ENCODE measurements around the gene THAP12. TPM values are rescaled to one million over a fixed set of nuclear protein-coding genes. Genes with fewer than 3 reads are reported as not detected.

Gene THAP12
- total RNA-seq, 1 experiment from 2014 or later = 27.6 TPM

GRCh38 chr11:76380977-76381719 lies at the start of gene THAP12, which contains the start of gene GVQW3 (continued):
- TF ChIP-seq ZNF281 (CRISPR knock-in tag; IDR thresholded peaks at IDR 0.05) (peak; percentile 27; the same call in 1 of the 2 replicates), E2F5 (CRISPR knock-in tag; IDR thresholded peaks at IDR 0.05) (peak; percentile 90), MAX (CRISPR knock-in tag; IDR thresholded peaks at IDR 0.05) (peak; percentile 81), TP53 (CRISPR knock-in tag; IDR thresholded peaks at IDR 0.05) (no peak), ZNF219 (CRISPR knock-in tag; IDR thresholded peaks at IDR 0.05; ENCODE audit: borderline replicate concordance) (no peak), ARID4B (CRISPR knock-in tag; IDR thresholded peaks at IDR 0.05; ENCODE audit: borderline replicate concordance) (peak; percentile 63; the same call in 1 of the 2 replicates), NFE2L1 (CRISPR knock-in tag; IDR thresholded peaks at IDR 0.05) (peak; percentile 58), MXD4 (CRISPR knock-in tag; IDR thresholded peaks at IDR 0.05; ENCODE audit: borderline replicate concordance) (no peak), IRF1 (CRISPR knock-in tag; IDR thresholded peaks at IDR 0.05) (peak; percentile 43; the same call in 1 of the 2 replicates), ZMAT4 (CRISPR knock-in tag; IDR thresholded peaks at IDR 0.05) (no peak), CREB1 (CRISPR knock-in tag; IDR thresholded peaks at IDR 0.05) (peak; percentile 61; the same call in 1 of the 2 replicates), E2F4 (CRISPR knock-in tag; IDR thresholded peaks at IDR 0.05; ENCODE audit: borderline replicate concordance, low read depth) (no peak; the same call in 1 of the 2 replicates), CDX4 (CRISPR knock-in tag; IDR thresholded peaks at IDR 0.05; ENCODE audit: borderline replicate concordance) (no peak), HMGA2 (CRISPR knock-in tag; IDR thresholded peaks at IDR 0.05) (no peak), CREM (CRISPR knock-in tag; IDR thresholded peaks at IDR 0.05) (no peak), ZNF423 (CRISPR knock-in tag; IDR thresholded peaks at IDR 0.05) (no peak), ZNF416 (CRISPR knock-in tag; IDR thresholded peaks at IDR 0.05) (no peak), CBFB (CRISPR knock-in tag; IDR thresholded peaks at IDR 0.05; ENCODE audit: low read depth) (no peak), ZNF232 (CRISPR knock-in tag; IDR thresholded peaks at IDR 0.05) (peak; percentile 49), ZNF396 (CRISPR knock-in tag; IDR thresholded peaks at IDR 0.05; ENCODE audit: borderline replicate concordance) (no peak), SOX15 (CRISPR knock-in tag; IDR thresholded peaks at IDR 0.05) (no peak), HMGXB4 (CRISPR knock-in tag; IDR thresholded peaks at IDR 0.05) (peak; percentile 32; the same call in 1 of the 2 replicates), GTF2I (CRISPR knock-in tag; conservative IDR thresholded peaks at IDR 0.05) (no peak)
